IPS-11a (cell line): ENCODE results near the gene GRM7.

Experiments
- H3K4me3 ChIP-seq: one replicate; pipeline ENCODE4 v1.5.1; 2013; ENCODE audit warnings: low read depth, low read length, control low read depth

GRM7 gene

DNA sequence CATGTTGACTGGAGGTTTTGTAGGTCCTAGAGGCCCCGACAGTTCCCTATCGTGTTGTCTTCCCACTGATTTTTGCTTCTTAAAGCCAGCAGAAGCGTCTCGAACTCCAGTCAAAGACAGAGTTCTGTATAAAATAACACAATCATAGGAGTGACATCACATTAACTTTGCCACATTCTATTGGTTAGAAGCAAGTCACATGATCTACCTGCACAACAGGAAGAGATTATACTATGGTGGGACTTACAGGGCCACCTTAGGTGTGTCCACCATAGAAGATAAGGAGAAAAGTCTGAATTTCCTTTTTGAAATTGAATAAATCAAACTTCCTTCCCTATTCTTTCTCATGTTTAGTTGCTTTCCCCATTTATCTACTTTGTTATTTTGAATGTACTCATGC, 365.5 kb downstream of the GRM7 start:
- no peak overlapping the region for H3K4me3 ChIP-seq

DNA sequence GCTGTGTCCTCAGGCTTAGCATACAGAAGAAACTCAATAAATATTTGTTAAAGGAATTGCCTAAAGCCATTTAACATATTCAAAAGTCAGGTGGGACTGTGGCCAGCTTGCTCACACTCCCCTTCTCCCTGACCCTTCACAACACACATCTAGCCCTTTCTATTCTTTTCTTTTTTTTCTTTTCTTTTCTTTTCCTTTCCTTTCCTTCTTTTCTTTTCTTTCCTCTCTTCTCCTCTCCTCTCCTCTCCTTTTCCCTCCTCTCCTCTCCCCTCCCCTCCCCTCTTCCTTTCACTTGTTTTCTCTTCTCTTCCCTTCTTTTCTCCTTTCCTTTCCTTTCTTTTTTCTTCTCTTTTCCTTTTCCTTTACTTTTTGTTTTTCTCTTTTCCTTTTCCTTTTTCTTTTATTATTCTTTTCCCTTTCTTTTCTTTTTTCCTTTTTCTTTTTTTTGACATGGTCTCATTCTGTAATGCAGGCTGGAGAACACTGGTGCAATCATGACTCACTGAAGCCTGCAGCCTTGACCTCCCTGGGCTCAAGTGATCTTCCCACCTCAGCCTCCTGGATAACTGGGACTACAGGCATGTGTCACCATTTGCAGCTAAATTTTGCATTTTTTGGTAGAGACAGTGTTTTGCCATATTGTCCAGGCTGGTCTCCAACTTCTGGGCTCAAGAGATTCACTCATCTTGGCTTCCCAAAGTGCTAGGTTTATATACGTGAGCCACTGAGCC, 377.8 kb downstream of the GRM7 start:
- no peak overlapping the region for H3K4me3 ChIP-seq

DNA sequence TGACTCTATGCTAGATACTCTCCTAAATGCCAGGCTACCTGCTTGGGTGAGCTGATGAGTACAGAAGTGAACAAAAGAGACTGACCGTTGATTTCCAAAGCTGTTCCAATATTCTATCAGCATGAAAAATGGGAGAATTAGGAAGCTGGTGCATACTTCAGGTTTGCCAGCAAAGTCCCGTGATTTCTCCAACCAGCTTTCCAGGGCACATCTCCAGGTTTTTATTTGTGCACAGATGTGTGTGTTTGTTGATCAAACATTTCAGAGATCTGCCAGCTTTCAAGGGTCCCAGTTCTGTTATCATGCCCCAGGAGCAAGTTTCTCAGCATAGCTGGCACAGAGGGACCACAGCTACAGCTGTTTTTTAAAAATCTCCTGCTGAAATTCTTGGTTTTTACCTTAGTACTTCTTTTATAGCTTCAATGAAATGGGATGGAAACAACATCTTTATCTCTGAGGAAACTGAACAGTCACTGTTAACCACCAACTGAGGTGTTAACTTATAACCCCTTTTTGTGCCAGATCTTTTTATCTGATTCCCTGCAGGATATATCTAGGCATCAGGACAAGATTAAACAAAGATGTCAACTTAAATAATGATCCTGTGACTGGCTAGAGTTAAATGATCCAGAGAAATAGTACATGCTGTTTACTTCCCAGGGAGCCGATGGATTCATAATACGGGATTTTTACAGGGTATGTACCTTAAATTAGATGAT, 380.8 kb downstream of the GRM7 start:
- H3K4me3 ChIP-seq, result no peak overlapping the region

DNA sequence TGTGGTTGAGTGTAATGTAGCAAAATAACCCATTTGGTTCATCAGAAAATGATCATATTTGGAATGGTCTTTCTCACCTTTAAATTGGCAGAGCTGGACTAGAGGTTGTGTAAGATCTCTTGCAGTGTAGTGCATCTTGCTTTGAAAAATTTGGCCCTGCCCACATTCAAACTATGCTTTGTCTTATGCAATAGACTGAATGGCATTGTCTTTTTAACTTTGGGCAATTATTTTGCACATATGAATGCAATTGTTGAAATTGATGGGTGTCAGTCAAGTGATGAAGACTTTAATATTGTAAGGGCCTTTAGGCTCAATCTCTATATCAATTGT, 381.4 kb downstream of the GRM7 start:
- no peak overlapping the region for H3K4me3 ChIP-seq

DNA sequence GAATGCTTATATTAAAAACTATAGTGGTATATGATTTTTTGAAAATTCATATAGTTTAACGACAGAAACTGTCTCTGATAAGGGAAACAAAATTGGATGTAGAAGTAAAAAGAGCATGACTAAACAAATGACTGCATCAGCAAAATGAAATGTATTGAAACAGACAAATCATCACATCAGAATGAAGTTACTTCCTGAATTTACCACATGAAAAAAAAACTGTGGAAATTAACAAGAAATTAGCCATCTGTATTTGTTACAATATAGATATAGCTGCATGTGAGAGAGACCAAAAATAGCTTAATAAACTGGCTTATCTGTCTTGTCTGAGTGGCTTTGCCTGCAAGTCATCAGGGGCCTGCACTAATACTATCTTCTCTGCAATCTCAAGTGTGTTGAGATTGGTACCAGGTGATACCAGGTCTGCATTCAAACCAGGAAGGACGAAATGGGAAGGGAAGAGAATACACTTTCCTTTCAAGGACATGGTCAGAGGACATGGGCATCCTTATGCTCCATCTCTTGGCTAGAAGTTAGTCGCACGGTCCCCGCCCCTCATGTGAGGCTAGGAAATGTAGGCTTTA, 388.7 kb downstream of the GRM7 start:
- H3K4me3 ChIP-seq, result no peak overlapping the region

DNA sequence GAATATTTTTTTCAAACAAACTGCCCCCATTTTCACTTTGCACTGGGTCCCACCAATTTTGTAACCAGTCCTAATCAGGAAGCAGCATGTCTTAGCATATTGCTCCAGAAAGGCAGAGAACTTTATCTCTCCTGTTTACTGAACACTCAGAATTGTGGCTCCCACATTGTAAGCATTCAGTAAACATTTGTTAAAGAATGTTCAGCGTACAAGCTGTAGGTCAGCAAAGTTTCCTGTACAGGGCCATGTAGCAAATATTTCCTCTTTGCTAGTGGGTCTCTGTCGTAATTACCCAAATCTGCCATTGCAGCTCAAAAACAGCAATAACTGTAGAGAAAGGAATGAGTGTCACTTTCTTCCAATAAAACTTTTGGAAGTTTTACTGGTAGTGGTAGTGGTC, 393.3 kb downstream of the GRM7 start:
- H3K4me3 ChIP-seq, result no peak overlapping the region

DNA sequence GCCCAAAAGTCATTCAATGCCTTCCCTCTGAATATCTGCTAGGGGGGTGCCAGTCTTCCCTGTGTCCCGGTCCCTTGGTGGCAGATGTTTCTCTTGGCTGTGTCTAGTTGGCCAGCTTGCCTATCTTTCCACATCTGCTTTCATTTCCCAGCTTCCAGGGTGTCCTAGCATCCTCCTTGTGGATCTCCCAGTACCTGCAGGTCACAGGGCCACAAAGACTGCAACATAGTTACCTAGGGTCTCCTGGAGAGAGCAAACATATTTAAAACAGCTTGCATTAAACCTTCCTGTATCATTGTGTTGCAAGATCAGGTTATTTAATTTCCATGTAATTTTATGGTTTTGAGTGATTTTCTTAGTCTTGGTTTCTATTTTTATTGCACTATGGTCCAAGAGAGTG, 400.1 kb downstream of the GRM7 start:
- H3K4me3 ChIP-seq, result no peak overlapping the region

DNA sequence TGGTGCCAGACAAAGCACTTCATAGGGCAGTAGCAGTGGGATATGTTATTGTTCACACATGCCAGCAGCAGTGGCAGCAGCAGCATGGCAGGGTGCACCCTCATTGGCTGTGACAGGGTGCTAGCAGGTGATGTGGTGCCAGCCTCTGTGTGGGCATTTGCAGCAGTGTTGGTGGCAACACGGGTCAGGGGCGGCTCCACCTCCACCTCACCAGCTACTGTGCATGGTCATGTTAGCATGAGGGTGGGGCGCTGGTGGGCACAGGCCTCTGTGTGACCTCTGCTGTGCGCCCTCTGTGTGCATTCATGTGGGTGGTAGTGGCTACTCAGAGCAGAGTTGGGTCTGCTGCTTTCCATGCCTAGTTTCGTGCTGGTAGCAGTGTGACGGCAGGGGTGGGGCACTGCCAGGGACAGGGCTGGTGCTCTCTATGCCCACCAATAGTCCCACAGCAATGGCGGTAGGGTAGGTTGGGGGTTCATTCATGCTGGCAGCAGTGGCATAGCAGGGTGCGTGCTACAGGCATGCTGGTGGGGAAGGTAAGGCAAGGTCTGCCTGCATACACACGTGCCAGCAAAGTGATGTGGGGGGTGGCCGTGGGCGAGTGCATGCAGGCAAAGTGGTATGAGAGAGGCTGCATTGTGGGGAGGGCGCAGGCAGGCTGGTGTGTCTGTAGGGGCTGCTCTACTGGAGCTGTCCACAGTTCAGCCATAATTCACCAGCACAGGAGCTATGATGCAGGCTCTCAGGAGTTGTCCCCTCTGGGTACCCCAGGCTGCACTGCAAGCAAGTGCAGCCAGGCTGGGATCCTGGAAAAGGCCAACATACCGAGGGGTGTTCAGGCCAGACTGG, 402.7 kb downstream of the GRM7 start:
- no peak overlapping the region for H3K4me3 ChIP-seq

DNA sequence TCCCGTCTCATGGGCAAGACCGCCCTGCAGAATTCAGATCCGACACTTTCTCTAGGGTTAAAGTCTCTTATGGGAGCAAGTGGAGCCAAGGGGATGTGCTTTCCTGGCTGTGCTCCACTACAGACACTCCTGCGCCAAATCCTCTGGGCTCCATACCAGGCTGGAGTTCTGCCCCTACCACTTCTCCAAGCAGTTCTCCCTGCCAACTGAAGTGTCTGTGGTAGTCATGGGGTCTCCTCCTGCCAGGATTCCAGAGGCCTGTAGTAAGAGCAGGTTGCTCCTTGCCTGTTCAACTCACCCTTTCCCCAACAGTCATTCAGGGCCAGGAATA, 403.2 kb downstream of the GRM7 start:
- no peak overlapping the region for H3K4me3 ChIP-seq

DNA sequence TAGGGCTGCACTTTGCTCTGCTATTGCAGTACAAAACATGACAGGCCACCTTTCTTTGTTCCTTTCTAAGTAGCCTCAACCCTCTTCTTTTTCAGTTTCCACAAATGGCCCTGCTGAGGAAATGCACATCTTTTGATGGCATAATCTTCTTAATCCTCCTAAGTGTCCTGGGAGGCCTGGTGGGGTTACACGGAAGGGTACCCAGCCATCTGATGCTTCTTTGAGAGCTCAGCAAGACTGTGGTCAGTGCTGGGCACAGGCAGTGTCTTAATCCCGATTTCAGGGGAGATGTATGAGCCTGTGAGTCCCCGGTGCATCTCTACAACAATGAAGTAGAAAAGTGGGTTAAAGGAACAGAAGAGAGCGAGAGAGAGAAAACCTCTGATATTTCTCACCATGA, 404.8 kb downstream of the GRM7 start:
- H3K4me3 ChIP-seq, result no peak overlapping the region

DNA sequence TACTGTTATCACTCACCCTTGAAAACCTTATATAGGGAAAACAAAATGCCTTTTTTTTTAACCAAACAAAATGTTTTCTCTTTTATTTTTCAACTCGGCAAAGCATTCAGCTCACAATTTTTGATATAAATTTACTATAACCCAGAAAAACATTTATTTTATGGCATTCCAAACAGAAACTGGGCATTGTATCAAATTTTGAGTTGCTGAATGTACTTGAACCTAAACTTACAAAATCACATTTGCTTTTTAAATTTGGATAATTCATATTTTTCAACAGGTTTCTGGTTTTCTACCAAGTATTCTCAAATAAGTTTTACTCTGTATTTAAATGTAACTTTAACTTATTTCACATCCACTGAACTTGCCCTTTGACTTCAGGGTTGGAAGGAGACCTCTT, 405.6 kb downstream of the GRM7 start:
- H3K4me3 ChIP-seq, result no peak overlapping the region

DNA sequence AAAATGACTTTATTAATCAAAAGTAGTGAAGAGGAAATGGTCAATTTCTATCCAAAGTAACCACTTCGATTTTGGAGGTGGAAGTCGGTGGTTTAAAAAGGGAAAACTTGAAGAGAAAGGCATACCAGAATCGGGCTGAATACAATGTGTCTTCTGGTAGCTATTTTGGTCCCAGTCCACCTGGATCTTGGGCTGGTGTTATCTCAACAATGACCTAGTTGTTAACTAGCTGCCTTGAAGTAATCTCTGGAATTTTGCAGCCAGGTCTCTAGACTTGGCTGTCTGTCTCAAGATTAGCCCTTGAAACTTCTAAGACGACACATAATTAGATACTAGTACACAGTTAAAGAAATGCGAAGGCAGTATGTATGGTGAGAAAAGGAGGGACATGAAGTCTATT, 409.8 kb downstream of the GRM7 start:
- no peak overlapping the region for H3K4me3 ChIP-seq

DNA sequence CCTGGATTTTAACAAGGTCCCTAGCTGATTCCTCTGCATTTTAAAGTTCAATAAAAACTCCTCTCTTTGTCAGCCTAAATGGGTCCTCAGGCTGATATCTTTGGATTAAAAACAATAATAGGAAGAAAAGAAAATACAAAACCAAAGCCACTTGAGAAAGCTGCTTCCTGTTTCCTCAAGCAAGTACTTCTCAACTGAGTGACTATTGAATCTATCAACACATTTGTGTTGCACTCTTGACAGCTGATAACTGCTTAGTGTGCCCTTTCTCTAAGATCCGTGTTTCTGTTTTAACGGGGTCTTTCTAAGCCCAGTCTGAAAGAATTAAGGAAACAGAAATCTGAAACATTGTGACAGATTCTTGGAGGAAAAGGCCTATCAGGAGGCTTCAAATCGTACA, 410.7 kb downstream of the GRM7 start:
- H3K4me3 ChIP-seq, result no peak overlapping the region

DNA sequence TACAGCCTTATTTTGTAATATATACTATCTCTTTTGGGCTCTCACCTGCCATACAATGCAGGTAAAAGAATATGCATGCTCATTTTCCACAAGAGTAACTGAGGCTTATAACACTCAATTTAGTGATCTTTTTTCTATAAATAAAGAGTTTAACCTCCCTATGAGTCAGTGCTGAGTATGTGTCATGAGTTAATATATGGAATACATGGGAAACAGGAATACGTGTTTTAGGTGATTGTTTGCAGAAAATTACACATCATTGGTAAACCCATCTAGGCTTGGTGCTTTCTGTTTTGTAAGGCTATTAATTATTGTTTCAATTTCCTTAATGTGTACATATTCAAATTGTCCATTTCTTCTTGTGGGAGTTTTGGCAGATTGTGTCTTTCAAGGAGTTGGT, 411.3 kb downstream of the GRM7 start:
- no peak overlapping the region for H3K4me3 ChIP-seq

DNA sequence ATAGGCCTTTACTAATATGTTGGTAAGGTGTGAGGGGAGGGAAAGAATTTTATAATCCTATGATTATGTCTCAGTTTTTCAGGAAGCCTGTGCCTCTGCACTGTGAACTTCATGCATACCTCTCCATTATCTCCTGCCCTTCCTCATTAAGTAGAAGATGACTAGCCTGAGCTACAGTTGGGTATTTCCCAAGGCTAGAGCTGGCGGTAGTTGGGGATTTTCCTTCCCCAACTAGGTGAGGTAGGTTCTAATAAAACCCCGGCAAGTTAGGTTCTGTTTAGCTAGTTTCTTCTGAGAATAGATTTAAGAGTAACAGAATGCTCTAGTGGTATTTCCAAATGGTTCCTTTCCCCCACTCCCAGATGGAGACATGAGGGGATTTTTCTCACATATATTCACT, 414.5 kb downstream of the GRM7 start:
- no peak overlapping the region for H3K4me3 ChIP-seq

DNA sequence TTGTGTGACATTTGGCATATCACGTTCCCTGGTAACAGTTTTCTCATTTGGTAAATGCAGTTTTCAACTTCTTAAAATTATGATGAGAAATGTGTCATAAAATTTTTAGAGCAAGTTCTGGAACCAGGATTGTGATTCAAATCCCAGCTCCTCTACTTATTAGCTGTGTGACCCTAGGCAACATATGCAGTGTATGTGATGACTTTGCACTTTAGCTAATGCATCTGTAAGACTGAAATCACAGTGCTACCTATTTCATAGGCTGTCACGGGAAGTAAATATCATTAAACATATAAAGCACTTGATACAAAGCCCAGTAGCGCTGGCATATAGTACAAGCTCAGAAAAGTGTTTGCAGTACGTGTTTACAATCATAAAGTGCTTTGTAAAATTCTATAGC, 419.4 kb downstream of the GRM7 start:
- H3K4me3 ChIP-seq, result no peak overlapping the region

DNA sequence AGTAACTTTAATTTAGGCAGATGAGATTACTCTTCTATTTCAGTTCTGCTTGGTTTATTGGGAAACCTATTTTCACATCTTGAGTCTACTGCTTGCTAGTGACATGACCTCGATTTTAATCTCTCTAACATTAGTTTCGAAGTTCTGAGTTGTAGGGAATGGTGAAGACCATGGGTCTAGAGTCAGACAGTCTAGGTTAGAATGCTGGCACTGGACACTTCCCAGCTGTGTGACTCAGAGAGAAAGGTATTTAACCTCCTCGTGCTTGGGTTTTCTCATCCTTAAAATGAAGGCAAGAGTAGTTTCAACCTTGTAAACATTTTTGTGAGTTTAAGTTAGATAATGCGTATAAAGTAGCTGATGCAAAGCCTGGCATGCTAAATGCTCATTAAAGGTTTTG, 422.1 kb downstream of the GRM7 start:
- H3K4me3 ChIP-seq, result no peak overlapping the region

DNA sequence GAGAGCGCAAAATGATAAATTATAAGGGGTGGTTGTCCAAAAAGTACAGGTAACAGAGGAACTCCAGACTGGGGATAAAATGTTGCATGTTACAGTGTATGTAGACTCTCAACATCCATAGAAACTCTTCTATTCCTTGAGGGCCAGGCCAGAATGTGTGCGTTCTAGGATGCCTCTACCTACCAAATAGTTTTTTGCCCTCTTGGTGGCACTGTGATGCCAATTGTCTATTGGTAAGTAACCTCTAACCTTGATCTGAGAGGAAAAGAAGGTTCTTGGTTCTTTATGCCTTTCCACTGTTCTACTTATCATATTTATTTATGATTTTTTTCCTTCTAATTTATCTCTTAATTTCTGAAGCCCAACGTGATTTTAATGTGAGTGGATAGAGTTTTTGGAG, 424.6 kb downstream of the GRM7 start:
- no peak overlapping the region for H3K4me3 ChIP-seq

DNA sequence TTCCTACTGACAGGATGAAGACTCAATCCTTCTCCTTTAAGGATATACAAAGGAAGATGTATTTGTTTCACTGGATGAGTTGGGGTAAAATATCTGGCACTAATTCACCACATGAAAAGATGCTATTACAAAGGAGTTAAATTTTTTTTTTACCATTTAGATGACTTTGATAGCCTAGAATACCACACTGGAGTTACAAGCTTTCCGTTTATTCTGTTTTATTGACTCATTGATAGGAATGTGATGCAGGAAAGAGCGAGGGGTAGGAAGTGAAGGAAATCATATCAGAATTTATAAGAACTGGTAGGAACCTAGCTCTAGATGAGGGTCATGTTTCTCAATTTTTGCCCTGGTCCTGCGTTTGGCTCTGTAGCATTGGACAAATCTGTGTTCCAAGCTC, 427.2 kb downstream of the GRM7 start:
- H3K4me3 ChIP-seq, result no peak overlapping the region

DNA sequence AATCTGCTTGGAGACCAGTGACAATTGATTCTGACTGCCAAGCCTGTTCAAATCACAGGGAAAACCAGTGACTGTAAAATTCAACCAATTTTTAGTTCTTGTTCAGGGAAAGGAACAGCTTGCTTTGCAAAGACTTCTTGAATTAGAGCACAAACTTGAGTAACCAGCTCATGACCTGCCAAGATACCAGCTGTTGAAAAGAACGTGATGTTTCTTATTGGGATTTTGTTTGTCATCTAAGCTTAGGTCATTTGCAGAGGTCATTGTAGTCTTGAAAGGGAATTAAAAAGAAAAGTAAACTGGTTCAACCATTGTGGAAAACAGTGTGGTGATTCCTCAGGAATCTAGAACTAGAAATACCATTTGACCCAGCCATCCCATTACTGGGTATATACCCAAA, 428.2 kb downstream of the GRM7 start:
- no peak overlapping the region for H3K4me3 ChIP-seq

DNA sequence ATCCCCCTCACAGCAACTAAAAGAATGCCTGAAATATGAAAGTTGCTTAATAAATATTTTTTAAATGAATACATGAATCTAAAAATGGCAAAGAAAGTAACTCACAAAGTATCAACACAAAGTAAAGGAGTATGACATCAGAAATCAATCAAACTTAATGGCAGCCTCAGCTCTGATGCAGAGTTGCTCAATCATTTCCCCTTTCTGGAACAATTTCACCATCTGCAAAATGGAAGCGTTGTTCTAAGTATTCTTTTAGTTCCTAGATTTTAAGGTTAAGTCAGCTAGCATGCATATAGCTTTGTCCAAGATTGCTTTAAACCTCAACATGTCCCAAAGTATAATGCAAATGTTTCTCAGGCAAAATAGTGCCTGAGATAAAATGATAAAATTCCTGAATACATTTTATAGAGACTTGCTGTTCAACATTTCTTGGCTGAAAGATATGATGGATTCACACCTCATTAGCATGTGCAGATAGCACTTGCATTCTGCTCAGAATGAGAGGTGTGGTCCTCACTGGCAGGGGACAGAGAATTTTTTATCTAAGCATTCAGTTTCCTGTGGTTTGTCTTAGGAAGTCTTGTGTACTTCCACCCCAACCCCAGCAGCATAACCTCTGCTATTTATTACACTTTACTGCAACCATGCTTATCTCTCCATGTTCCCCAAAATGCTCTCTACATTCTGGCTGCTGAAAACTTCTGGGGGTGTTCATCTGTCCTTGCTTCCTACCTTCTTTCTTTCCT, 429.3 kb downstream of the GRM7 start:
- H3K4me3 ChIP-seq, result no peak overlapping the region
